ENCODE results near the gene TNFSF15.

The TNFSF15 gene

DNA sequence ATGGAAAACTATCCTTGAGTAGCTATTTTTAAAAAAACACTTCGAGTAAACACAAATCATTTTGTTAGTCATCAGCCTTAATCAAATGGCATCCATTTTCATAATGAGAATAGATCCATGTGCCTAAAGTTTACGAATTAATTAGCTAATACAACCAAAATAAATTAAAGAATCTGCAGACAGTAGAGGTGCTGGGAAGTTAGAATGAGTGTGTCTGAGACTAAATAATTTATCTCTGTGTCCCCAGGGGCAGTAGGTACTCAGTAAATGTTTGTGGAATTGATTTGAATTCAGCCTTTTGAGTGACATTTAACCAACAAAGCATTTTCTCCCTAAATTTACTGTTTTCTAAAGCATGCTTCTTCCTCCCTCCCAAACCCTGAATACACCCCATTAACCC lies 18.6 kb downstream of the TNFSF15 start:
- DNase-seq: no peak

DNA sequence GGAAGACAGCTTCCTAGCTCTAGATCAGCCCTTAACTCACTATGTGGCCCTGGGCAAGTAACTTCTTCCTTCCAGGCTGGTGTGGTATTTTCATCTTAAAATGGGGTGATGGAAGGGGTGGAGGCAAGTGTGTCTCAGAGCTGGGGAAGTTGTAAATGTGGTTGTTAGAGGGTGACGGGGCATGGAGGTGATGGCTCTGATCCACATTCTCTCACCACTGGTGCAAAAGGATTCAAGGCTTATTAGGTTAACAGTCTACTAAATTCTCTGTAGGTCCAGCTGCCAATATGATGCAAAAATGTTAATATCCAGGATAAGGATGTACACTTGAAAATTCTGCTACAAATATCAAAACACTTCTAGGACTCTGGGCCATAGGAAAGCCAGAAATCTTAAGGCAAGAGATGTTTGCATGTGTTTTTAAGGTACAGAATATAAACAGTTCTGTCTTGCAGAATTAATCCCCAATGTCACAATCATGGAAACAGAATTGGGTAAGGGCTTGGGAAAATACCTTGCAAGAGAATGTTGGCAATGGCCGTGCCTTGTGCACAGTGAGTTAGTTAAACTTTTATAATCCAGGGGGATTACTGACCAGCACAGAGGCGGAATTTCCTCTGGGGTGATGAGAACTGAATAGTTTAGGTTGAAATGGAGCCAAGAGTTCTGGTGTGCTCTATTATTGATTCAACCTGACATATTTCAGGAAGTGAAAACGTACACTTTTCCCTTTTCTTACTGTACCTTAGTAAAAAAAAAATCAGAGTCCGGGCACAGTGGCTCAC lies 19.8 kb downstream of the TNFSF15 start:
- DNase-seq: peak; percentile 60

DNA sequence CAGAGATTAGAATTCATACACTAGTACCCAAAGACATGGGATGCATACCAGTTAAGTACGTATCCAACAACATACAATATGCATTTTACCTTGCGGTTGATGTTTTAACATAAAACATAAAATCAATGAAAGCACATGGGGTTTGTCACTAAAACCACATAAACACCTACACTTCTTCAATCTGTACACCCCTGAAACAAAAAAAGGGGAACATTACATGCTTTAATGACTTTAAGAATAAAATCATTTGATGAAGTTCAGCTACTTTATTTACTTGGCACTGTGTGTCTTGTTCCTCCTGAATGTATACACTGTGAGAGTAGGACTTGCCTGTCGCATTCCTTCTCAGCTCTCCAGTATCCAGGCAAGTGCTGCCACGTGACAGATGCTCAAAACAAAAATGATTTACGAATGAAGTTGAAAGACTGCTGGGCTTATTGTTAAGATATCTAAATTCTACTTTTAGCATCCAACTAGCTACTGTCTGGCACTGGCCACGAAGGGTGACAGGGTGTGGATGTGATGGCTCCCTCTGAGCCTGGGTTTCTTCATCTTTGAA lies 21.0 kb downstream of the TNFSF15 start:
- no peak for DNase-seq

DNA sequence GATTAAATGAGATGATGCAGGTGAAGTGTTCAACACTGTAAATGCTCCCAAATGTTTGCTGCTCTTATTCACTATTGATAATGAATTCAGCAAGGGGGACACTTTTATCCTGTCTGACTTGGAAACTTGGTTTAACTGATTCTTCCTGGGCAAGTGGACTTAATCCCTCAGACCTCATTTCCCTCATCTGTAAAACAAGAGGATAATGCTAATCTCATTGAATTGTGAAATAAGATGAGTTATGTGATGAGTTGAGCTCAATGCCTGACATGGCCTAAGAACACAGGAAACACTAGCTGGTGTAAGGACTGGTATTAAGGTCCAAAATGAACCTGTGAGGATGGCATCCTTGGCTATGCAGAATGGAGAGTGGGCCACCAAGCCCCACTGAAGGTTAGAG lies 23.3 kb downstream of the TNFSF15 start:
- DNase-seq: no peak

DNA sequence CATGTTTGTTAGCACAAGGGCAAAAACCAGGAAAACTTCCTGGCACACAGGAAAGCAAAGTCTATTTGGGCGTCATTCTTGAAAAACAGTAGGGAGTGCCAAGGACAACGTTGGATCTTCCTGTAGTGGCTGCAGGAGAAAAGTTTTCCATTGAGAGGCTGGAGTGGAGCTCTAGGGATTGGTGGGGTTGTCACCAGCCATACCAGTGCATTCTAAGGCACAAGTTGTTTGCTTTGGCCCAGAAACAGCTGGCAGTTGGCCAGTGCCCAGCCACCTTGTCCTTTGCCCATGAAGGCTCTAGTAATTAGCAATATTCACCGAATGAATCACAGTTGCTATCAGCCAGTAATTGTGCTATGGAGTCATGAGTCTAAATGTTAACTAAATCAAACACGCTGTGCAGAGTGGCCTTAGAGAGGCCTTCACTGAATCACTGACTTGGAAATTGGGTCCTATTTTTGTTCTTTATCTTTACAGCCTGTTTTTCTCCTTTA lies 26.4 kb downstream of the TNFSF15 start:
- DNase-seq: no peak

DNA sequence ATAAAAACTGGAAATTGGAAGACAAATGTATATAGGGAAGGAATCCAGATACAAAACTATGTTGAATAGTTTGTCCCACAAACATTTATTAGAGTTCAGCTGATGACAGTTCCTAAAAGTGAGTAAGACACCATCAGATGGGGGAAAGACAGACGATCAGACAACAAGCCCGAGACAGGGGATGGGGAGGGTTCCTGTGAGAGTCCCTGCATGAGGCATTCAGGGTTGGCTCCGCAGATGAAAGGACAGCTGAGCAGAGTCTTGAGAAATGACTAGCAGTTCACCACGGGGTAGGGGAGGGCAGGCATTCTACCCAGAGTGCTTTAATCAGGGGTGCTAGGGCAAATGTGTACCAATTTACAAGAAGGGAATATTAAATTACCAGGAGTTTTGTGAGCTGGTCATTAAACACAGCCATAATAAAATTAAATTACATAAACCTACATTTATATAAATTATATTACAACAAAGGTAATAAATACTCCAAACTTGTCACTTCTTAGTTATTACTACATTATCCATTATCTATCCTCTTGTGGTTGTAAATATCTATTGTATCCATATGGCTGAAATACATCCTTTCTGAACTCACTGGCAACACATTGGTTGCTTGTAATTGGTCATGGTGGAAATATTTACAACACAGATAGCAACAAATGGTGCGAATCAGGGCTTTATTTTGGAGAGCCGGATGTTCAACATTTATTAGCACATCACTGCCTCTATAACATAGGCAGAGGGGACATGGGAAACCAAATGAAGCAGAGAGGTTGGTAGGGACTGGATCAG lies 27.8 kb downstream of the TNFSF15 start:
- DNase-seq: peak; percentile 78

DNA sequence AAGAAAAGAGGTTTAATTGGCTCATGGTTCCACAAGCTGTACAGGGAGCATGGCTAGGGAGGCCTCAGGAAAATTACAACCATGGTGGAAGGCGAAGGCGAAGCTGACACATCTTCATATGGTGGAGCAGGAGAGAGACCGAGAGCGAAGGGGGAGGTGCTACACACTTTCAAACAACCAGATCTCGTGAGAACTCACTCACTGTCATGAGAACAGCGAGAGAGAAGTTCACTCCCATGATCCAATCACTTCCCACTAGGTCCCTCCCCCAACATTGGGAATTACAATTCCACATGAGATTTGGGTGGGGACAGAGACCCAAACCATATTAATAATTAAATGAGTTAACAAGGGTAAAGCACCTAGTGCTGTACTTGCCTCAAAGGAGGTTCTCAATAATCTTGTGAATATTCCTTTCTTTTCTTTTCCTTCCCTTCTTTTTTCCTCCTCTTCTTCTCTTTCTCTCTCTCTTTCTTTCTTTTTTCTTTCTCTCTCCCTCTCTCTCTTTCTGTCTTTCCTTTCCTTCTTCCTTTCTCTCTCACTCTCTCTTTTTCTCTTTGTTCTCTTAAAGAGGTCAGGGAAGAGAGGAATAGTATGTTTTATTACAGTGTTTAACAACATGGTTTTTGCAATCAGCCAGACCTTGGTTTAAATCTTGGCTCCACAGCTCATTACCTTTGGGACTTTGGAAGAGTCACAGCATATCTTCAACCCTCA lies 29.0 kb downstream of the TNFSF15 start:
- no peak for DNase-seq

DNA sequence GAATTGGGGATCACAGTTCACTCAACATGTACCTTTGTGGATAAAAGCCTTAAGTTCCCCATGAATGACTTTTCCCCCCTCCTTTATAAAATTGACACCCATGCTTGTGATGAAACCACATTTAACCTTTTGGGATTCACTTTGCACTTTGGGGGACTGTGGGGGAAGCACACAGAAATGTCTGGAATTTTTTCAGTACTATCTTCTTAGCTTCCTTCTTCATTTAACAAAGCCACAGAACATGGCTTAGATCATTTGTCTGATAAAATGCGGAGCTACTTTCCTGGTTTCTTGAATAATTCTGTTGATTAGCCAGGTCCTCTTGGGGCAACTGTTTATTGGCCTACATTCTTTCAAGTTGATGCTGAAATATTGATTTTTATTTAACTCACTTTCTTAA lies 29.9 kb downstream of the TNFSF15 start:
- peak; percentile 52 for DNase-seq

DNA sequence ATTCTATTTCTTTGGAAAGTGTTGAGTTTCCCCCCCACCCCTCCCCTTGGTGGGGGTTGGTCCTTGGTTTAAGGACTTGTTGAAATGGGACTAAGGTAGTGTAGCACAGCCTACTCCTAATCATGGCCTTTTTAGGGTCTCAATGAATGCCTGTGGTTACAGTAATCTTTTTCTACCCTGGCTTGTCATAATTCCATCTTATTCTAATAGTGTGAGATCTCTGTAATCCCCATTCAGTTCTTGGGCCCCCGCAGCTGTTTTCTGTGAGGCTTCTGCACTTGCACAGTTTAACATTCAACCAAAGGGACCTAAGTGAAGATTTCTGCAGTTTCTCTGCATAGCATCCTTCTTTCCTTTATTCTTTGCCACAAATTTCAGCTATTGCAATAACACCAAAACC lies 30.7 kb downstream of the TNFSF15 start:
- no peak for DNase-seq

DNA sequence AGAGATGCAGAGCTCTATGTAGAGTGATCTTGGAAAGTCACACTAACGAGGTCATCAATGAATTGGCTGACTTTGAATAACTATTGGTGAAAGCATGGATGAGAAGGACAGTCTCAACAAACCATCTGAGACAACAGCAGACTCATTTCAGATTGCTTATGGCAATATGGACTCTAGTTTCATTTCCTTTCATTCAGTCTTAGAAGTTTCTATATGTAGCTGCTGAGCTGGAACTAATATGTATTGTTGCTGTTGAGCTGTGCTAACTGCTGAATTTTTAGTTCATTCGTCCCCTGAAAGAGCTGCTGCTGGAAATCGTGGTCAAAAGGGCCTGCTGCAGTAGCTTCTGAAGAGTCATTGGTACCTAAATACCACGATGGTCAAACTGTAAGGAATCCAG lies 31.3 kb downstream of the TNFSF15 start:
- DNase-seq: no peak

DNA sequence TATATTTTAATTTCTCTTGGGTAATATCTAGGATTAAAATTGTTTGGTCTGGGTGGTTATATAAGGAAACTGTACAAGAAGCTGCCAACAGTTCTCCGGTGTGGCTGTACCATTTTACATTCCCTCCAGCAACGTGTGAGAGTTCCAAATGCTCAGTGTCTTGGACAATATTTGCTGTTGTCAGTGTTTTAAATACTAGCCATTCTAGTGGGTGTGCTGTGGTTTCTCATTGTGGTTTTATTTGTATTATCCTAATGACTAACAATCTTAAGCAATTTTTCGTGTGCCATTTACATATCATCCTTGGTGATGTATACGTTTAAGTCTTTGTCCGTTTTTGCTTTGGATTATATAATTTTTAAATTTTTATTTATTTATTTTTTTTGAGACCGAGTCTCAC lies 34.0 kb downstream of the TNFSF15 start:
- peak; percentile 35 for DNase-seq

DNA sequence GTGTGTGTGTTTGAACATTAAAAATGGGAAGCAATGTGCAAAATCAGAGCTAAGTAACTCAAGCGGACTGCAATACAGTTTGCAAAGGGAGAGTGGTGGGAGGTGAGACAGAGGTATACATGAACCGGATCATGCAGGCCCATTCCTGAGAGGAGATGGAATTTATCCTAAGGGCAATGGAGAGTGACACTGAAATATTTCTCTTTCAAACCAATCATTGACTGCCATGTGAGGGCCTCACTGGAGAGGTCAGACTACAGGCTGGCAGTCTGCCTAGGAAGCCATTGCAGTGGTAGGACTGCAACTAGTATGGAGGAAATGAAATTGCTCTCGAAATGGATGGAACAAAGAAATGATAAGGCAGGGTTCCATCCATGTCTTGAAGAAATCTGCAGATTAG lies 34.8 kb downstream of the TNFSF15 start:
- DNase-seq: no peak

DNA sequence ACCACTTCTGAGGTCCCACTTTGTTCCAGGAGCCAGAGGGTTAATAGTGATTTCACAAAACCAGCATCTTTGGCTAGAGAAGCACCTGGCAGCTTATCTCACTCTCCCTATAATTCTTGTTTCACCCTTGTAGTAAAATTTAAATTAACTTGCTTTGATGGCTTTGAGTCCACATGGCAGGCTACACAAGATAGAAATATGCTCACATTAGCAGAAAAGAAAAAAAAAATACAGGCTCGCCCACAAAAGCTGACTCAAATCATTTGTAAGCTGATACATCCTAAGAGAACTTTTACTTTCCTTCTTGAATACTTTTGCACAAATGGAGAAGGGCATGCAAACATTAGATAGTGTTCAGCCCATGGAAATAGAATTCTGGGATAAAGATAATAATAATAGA lies 36.2 kb downstream of the TNFSF15 start:
- DNase-seq: no peak

DNA sequence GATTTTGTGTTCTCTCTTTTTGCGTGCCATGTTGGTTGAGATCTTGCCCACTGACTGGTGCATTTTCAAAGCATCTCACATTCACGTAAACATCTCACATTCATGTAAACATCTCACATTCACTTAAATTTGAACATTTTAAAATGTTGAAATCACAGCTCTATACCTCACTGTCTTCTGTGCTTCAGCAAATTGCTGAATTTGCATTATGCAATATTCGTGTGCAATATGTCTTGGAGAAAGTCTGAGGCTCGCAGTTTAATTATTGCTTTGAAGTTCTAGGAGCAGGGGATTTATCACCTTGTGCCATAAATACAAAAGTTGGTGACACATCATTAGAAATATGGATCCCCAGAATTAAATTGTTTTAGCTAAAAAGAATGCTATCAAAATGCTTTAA lies 42.6 kb downstream of the TNFSF15 start:
- no peak for DNase-seq

DNA sequence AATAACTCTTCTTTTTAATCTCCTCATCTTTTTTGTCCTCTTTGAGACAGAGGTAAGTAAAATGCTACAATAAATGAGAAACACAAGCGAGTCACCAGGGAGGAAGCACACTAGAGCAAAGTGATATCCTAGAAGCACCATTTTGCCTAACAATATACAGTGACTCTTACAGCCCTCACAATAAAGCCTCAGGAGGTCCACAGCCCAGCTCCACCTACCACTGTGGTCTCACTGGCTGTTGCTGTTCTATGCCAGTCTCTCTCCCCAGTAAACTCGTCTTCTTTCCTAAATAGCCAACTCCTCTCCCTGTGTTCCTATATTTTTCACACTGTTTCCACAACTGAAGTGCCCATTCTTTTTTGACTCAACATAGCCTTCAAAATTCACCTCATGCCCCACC lies 44.3 kb downstream of the TNFSF15 start:
- DNase-seq: no peak

DNA sequence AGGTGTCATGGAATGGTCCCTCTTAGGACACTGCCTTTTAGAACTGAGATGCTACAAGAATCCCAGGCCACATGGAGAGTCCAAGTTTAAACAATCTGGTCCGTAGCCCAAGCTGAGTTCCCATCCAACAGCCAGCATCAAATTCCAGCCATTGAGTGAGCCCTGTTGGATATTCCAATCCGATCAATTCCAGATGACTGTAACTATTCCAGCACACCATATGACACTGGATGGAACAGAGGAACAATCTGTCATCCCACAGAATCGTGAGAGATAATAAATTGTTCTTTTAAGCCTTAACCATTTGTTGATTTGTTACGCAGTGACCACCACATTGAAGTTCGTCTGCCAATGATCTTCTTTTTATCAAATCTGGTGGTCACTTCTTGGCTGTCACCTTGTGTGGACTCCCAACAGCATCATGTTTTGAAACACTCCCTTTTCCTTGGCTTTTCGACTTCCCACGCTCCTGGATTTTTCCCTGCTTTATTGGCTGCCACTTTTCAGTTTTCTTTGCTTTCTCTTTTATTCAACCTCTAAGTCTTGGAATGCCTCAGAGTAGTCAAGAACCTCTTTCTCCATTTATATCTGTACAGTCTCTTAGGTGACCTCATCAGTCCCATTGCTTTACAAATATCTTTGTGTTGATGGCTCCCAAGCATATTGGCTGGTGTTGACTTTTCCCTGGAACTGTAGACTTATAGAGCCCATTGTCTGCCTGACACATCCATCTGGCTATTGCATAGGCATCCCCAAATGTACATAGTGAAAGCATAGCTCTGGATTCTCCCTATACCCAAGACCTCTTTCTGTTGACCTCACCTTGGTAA lies 46.1 kb downstream of the TNFSF15 start:
- no peak for DNase-seq

DNA sequence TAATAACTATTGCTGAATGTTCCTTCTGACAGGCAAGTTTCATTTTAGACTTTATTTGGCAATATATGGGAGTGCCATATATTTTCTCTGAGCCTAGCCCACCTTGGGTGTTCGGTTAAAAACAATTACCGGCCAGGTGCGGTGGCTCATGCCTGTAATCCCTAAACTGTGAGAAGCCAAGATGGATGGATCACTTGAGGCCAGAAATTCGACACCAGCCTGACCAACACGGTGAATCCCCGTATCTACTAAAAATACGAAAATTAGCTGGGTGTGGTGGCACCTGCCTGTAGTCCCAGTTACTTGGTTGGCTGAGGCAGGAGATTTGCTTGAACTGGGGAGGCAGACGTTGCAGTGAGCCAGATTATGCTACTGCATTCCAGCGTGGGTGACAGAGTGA lies 47.9 kb downstream of the TNFSF15 start:
- no peak for DNase-seq

DNA sequence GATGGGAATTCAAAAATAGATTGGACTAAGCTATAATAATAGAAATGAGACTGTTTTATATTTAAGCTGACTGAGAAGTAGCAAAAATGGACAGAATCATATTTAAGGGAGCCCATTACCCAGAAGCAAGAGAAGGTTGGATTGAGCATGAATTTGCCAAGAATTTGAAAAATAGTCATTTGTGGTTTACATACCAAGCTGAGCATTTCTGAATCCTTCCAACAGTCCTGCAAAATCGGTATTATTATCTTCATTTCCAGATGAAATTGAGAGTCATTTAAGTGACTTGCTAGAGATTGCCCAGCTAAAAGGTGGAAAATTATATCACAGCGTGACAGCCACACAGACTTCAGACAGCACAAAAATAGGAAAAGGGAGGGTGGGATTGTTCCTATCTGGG lies 48.4 kb downstream of the TNFSF15 start:
- DNase-seq: peak; percentile 47

DNA sequence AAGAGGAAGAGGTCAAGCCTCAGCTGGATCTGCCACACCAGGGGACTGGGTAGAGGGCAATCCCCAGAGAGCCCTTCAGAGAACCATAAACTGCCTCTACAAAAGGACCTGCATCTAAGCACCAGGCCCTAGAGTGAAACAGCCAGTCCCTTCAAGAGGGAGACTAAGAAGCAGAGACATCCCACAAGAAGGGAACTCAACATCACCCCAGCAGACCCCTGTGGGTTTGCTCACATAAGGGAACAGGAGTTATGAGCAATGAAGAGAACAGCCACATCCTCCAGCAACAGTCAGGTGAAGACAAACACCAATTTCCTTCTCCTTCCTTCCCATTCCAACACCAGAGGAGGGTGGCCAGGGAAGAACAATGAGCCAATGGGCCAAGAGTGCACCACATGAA lies 48.9 kb downstream of the TNFSF15 start:
- DNase-seq: no peak

DNA sequence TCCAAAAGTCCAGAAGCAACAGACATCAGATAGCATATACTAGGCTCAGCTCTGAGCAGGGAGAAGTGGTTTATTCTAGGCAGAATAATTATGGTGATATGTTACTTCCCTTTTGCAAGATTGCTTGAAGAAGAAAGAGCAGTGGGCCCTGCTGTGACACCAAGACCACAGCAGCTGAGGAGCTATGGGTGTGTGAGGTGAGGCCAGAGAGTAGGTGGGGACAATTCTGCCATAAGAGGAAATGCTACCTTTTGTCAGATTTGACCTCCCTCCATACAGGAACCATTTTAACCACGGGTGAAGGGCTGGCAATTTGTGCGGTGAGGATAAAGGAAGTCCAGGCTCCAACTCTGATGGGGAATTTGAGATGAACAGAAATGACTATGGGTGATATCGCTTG lies 51.3 kb downstream of the TNFSF15 start:
- no peak for DNase-seq

DNA sequence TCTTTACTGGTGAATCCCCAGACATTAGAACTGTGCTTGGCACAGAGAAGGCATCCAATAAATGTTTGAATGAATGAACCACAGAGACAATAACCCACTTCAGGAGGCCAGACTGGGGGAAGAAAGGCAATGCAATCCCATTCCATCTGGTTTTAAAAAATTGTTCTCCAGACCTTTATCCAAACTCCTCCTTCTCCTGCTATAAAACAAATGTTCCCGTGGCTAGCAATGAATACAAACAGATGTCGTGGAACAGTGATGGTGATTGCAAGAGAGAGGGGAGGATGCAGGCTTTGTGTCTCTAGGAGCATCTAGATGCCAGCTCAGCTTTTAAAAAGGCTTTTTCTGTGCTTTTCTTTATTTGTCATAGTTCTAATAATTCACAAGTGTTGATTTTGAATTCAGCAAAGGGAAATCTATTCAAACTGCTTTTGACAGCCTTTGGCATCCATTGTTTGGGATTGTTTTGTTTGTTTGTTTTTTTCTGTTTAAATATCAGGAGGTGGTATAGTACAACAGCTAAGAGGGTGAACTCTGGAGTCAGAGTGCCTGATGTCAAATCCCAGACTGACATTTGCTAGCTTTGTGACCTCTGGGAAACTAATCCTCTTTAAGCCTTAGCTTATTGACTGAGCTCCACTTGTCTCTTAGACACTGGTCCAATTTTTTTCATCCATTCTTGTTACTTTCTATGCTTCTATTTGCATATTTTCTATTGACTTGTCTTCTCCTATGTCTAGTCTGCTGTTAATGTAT lies 59.1 kb downstream of the TNFSF15 start:
- DNase-seq: peak; percentile 58
